Brain pericyte (primary cell): ENCODE measurements around the gene COG3.
A peak's percentile ranks its signal among the peaks of the same experiment; 100 is the strongest.
"Not testable (repeated sequence)": the region's sequence is repeated elsewhere in the genome, so short reads cannot be mapped to it uniquely, and the experiment has no call there.

Experiments used
- DNase-seq: peaks from one replicate; pipeline ENCODE4 v3.0.0-alpha.2; 2012; ENCODE audit warnings: low read depth, low spot score

The COG3 gene, protein sequence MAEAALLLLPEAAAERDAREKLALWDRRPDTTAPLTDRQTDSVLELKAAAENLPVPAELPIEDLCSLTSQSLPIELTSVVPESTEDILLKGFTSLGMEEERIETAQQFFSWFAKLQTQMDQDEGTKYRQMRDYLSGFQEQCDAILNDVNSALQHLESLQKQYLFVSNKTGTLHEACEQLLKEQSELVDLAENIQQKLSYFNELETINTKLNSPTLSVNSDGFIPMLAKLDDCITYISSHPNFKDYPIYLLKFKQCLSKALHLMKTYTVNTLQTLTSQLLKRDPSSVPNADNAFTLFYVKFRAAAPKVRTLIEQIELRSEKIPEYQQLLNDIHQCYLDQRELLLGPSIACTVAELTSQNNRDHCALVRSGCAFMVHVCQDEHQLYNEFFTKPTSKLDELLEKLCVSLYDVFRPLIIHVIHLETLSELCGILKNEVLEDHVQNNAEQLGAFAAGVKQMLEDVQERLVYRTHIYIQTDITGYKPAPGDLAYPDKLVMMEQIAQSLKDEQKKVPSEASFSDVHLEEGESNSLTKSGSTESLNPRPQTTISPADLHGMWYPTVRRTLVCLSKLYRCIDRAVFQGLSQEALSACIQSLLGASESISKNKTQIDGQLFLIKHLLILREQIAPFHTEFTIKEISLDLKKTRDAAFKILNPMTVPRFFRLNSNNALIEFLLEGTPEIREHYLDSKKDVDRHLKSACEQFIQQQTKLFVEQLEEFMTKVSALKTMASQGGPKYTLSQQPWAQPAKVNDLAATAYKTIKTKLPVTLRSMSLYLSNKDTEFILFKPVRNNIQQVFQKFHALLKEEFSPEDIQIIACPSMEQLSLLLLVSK

DNA sequence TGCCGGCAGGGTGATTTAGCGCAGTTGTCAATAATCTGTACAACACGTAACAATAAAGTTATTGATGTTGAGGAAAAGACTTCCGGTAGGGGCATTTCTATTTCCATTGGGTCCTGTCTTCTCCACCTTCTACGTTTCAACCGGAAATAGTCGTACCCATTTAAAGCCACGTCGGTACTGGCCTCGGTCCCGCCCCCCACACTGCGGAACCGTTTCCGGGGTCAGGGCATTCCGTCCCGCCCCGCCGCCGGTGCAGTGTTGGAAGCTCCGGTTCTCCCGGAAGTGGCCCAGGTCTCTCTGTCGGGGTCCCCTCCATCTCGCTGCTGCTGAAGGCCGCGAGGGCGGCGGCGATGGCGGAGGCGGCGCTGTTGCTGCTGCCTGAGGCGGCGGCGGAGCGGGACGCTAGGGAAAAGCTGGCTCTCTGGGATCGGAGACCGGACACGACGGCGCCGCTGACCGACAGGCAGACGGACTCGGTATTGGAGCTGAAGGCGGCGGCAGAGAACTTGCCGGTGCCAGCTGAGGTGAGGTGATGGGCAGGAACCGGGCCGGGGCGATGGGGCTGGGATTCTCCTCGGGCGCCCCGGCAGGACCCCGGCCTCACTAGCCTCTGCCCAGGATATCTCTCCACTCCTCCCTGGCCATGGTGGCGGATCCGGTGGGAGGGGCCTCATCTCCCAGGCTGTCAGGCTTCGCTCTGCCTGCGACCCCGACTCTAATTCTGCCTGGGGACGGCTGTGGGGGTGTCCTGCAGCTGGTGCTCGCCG is at the start of gene COG3:
COG3 (plus strand) TSS at position 253 of the 767 bp plus-strand sequence; CDS start at position 351, 98 bp downstream.
- DNase-seq, result peak; percentile 89

DNA sequence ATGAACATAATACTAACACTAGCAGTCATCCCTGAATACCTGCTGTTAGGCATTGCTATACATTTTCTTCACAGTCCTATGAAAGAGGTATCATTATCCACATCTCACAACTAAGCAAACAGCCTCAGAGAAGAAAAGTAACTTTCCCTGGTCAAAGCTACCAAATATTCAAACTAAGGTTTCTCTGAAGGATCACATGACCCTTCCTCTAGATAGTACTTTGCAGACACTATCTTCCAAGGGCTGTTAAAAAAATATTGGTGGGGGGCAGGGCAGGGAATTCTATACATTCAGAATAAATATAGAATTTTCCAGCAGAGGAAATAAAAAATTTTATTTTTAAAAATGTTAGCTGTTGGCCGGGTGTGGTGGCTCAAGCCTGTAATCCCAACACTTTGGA is 49.6 kb upstream of the COG3 start:
- no peak for DNase-seq

DNA sequence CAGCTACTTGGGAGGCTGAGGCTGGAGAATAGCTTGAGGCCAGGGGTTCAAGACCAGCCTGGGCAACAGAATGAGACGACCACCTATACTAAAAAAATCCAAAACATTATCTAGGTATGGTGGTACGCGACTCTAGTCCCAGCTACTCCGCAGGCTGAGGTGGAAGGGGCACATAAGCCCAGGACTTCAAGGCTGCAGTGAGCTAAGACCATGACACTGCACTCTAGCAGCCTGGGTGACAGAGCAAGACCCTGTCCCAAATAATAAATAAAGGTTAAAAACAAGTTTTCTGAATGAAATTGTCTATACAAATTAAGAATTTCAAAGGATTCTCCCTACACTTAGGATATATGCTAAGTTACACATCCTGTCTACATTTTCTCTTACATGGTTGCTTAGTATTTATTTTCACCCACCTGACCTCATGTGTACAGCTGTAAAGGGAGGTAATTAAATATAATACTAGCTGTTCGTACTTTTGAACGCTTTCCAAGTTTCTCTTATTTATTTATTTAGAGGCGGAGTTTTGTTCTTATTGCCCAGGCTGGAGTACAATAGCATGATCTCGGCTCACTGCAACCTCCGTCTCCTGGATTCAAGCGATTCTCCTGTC is 48.1 kb upstream of the COG3 start:
- DNase-seq, result no peak

DNA sequence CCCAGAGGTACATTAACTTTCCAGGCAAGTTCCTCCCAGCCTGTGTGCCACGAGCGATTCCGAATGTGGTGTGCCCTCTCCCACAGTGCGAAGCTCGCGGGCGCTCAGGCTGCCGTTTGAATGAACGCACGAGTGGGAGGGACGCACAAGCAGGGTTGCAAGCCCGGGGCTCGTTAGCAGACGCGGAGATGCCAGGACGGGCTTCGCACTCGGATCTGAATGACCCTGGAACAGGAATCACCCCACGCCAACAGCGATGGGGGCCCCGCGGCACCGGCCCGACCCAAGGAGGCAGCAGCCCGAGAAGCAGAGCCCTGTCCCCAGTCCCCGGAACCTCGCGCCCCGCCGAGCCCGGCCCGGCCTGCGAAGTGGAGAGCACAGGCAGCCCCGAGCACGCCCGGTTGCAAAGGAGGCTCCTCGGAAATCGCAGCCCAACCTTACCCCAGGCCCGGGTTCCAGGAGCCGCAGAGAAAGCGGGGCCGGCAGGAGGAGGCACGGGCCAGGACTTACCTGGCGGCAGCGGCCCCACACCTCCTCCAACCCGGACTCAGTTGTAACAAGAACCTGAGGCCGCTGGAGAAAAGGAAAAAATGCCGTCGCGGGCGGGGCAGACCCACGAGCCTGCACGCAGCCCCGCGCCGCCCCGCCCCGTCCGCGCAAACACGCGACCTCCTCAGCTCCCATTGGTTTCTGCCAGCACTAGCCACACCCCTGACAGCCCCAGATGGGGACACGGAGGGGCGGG is 46.8 kb upstream of the COG3 start, which contains the start of gene SLC25A30:
SLC25A30 (minus strand) TSS at position 584 of the 745 bp plus-strand sequence. CDS start 6,948 bp downstream, outside the sequence.
- peak; percentile 55 for DNase-seq

DNA sequence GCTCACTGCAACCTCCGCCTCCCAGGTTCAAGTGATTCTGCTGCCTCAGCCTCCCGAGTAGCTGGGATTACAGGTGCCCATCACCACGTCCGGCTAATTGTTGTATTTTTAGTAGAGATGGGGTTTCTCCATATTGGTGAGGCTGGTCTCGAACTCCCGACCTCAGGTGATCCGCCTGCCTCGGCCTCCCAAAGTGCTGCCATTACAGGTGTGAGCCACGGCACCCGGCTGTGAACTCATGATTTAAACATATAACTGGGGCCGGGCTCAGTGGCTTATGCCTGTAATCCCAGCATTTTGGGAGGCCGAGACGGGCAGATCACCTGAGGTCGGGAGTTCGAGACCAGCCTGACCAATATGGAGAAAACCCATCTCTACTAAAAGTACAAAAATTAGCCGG is 45.4 kb upstream of the COG3 start:
- not testable (repeated sequence) for DNase-seq

DNA sequence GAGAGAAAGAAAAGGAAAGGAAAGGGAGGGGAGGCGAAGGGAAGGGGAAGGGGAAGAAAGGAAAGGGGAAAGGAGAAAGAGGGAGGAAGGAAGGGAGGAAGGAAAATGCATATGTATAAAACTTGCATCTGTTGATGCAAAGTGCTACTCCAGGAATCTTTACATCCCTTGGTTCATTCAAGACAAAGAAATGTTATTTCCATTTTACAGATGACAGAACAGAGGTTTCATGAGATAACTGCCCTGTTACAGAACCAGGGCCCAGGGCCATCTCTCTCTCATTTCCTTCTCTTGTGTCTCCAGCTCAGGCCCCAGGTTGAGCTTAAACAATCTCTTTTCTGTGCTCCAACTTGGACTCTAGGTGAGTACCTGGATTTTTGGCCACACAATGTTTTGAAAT is 44.8 kb upstream of the COG3 start:
- no peak for DNase-seq

DNA sequence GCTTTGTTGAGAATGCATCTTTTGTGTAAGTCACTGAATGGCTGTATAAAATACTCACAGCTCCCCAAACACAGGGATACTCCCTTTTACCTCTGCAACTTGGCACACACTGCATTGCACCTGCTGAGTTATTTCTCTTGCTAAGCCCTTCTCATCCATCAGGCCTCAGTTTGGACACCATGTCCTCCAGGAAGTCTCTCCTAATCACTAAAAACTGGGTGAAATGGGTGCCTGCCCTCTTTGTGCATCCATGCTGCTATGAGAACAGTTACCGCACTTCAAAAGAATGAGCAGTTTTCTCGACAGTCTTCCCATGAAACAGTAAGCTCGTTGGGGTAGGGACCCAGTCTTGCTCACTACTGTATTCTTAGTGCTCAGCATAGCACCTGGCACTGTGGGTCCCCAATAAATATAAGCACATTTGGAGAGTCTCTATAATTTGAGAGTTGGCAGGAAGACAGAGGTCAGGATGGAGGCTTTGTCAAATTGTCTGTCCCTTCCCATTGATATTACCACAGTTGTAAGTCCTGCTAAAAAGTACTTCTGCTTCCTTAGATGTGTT is 41.9 kb upstream of the COG3 start:
- no peak for DNase-seq

DNA sequence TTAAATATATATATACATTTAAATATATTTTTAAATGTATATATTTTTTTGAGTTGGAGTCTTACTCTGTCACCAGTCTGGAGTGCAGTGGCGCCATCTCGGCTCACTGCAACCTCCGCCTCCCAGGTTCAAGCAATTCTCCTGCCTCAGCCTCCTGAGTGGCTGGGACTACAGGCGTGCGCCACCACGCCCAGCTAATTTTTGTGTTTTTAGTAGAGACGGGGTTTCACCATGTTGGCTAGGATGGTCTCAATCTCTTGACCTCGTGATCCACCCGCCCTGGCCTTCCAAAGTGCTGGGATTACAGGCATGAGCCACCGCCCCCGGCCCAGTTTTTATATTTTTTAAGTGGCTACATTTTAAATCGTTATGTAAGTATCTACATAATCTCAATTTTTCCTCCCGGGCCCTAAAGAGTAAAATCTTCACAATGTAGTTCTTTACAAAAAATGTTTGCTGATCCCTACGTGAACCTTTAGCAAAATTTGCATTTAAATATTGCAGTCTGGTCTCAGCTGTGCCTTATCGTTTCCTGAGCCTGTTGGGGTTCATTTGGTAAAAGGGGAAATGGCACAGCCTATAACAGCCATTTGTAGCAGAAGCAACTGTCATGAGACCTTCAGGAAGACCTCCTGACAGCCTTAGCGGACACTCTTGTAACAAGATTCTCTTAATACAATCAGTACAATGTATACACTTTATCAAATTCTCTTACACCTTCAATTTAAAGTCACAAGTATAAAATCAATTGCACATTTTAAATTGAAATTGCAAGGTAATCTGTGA is 38.5 kb upstream of the COG3 start:
- DNase-seq, result not testable (repeated sequence)

DNA sequence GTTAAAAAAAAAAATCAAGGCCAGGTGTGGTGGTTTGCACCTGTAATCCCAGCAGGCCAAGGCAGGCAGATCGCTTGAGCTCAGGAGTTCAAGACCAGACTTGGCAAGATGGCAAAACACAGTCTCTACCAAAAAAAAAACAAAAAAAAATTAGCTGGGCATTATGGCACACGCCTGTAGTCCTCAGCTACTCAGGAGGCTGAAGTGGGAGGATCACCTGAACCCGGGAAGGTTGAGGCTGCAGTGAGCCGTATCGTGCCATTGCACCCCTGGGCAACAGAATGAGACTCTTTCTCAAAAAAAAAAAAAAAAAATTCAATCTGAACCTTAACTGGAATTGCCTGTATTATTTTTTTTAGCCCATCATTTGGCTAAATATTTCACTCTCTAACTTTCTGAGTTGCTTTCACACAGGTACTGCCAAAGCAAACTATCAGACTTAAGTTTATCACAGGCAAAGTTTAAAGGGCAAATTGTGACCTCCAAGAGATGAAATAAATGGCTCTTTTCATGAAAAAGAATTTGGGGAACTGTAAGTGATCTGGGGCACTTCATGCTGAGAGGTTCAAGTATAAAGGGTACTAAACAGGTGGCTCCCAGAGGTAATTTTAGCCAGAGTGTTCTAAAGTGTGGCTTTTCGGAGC is 31.9 kb upstream of the COG3 start:
- DNase-seq, result no peak

DNA sequence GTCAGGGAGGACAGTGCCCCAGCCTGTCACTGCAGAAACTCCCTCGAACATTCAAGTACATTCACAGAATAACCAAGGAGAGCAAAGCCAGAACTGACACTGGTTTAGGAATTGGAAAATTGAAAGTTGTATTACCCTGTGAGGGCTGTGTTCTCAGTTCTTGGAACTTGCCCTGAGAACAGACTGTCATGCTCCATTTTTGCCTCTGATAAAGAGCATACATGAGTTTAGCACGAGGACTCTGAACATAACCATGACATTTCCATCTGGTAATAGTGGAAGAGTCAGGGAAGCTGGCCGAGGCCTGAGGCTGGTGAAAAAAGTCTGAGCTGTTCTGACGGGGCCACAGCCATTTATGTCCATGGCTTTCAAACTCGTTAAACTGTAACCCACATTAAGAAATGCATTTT is 31.4 kb upstream of the COG3 start:
- DNase-seq, result no peak

DNA sequence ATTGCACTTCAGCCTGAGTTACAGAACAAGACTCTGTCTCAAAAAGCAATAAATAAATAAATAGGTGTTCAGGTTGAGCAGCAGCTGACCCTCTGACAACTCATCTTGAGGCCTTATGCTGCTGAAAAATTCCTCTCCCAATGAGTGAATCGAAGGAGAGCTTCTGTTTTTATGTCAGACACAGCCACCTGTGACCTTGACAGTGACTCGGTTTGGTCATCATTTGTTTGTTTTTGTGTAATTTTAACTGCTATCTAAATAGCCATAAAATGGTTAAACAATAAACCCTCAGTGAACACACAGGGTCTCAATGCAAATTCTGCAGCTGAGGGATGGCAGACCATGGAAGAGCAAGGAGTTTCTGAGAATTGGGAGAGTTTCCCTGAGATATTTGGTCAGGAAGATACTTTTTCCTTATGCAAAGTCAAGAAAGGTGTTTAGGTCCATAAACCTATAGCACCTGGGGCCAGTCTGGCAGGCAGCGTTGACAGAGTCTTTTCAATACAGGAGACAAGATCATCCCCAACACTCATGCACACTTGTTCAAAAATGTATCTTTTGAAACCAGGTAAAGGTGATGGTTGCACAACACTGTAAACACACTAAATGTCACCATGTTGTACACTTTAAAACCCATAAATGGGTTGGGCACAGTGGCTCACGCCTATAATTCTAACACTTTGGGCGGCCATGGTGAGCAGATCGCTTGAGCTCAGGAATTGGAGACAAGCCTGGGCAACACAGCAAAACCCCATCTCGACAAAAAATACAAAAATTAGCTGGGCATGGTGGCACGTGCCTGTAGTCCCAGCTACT is 30.0 kb upstream of the COG3 start:
- DNase-seq, result no peak

DNA sequence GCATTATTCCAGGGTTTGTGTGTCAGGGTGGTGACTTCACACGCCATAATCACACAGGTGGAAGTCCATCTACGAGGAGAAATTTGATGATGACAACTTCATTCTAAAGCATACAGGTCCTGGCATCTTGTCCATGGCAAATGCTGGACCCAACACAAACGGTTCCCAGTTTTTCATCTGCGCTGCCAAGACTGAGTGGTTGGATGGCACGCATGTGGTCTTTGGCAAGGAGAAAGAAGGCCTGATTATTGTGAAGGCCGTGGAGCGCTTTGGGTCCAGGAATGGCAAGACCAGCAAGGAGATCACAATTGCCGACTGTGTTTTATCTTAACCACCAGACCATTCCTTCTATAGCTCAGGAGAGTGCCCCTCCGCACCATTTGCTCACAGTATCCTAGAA is 28.4 kb upstream of the COG3 start:
- no peak for DNase-seq

DNA sequence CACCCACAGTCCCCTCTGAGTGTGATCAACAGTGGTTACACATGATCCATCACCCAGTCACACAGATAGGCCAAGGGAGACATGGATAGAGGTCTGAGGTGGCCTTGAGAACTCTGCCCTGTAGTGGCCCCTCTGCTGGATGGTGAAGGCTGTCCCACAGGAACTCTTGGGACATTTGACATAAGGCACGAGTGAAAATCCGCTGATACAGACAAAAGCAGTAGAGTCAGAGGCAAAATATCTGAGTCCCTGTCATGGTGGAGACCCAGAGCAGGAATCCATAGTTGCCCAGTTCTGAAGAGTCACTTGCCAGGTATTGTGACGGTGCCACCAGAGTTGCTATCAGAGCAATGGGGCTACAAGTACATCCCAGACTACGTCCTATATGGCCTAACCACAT is 27.8 kb upstream of the COG3 start:
- DNase-seq, result no peak

DNA sequence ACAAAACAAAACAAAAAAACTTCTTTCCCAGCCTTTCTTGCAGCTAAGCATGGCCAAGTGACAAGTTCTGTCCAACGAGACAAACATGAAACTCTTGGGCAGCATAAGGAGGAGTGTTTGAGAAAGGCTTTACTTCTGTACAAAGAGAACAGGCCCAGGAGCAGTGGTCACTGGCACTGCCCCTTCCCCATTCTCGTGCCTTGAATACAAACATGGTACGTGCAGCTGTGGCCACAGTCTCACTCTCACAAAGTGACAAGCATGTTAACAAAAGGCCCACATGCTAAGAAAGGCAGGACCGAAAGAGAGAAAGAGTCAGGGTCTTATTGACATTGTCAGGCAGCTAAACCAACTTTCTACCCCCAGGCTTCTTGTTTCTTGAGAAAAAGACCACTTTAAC is 26.8 kb upstream of the COG3 start:
- no peak for DNase-seq

DNA sequence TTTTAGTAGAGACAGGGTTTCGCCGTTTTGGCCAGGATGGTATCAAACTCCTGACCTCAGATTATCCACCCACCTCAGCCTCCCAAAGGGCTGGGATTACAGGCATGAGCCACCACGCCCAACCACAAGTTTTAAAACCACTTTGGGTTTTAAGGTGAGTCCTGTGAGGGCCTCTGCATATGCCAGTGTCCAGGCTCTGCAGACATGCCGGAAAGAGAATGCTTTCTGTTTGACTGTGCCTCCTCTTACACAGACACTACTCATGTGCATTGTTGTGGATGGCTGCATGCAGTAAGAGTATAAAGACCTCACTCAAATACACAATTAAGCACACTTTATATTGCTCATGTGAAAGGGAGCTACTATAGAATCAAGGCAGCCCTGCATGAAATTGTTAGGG is 25.7 kb upstream of the COG3 start:
- no peak for DNase-seq

DNA sequence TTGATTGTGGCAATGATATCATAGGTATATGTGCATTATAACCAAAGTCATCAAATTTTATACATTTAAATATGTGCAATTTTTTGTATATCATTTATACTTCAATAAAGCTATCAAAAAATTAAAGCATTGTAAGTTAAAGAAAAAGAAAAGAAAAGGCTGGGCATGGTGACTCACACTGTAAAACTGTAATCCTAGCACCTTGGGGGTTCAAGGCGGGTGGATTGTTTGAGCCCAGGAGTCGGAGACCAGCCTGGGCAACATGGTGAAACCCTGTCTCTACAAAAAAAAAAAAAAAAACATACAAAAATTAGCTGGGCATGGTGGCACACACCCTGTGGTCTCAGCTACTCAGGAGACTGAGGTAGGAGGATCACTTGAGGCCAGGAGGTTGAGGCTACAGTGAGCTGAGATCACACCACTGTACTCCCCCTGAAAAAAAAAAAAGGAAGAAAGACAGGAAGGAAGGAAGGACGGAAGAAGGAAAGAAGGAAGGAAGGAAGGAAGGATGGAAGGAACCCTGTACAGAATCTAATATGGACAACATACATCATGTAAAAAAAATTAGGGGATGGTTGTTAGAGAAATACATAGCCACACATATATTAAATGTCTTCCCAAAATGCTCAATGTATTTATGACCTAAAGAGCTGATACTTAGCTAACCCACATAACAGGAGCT is 24.8 kb upstream of the COG3 start:
- no peak for DNase-seq

DNA sequence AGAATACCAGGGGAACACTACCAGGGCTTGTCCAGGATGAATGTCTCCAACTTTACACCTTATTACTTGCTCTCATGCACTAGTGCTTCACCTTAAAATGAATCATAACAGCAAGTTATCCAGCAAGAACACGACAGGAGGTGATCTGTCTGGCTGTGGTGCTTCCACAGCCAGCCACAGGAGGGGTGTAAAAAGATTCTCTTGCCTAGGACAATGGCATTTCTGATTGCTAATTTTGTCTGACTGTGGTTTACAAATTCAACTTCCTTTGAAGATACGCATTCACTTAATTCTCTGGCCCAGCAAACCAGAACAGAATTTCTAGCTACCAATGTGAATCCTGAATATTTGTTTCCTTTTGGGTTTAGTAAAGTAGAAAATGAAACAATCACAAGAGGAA is 23.1 kb upstream of the COG3 start:
- DNase-seq, result no peak

DNA sequence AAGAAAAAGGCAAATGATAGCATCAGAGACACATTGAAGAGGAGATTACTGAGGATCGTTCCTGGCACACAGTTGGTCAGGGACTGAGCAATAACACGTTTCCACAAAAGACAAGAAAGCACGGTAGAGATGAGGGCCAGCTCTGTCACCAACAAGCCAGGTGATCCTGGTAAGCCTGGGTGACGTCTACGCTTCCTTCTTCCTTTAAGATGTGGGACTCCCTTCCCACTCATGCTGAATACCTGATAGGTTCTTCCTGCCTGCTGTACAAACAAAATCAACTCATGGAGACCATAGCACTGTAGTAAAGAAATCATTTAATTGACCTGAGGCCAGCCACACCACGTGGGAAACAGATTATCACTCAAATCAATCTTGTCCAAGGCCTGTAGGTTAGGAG is 19.7 kb upstream of the COG3 start:
- DNase-seq, result no peak
